ENCODE measurements around the gene GSX1. TPM values are rescaled to one million over a fixed set of nuclear protein-coding genes. Genes with fewer than 3 reads are reported as not detected.

The GSX1 gene
- total and polyA plus RNA-seq, 2 donors (not counting 1 experiment from before 2014, with no cell fraction given), result not detected

DNA sequence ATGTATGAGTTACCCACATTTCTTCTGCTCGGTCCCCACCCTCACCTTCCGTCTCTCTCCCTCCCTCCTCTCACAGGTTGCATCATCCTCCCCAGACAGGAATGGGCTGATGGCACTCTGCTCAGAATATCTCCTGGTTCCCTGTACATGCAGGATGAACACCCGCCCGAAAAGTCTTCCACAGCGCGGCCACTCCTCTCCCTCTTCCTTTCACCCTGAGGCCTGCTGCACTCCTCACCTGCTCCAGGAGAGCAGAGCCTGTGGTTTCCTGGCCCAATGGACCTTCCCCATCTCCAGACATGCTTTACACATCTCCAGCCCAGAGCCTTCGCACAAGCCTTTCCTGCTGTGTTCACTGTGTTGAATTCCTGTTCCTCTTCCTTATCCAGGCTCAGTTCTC is 40.9 kb downstream of the GSX1 start:
- no peaks in the 10 kb centered on the region for H3K4me1 ChIP-seq (ENCODE audit: control insufficient read depth, extremely low read depth, insufficient read depth, low read length)
- DNase-seq (ENCODE audit: low read depth in 2 of 2), result no peak
- H3K9me3 ChIP-seq (ENCODE audit: control insufficient read depth, insufficient read depth, low read depth, low read length), result no peaks in the 10 kb centered on the region
- no peak overlapping the region for H3K4me2 ChIP-seq (ENCODE audit: extremely low read depth, insufficient read depth, low read length)
- H3K27me3 ChIP-seq (ENCODE audit: control insufficient read depth, insufficient read depth, low read length), result no peaks in the 10 kb centered on the region
- no peaks in the 10 kb centered on the region for H3K79me2 ChIP-seq (ENCODE audit: control insufficient read depth, insufficient read depth, low read length)
- H4K20me1 ChIP-seq (ENCODE audit: control insufficient read depth, extremely low read depth, insufficient read depth, low read length), result no peaks in the 10 kb centered on the region
- TF ChIP-seq EZH2 (IDR thresholded peaks at IDR 0.05; ENCODE audit: low read length, missing control alignments), result no peak
- TF ChIP-seq, protein P1, sequence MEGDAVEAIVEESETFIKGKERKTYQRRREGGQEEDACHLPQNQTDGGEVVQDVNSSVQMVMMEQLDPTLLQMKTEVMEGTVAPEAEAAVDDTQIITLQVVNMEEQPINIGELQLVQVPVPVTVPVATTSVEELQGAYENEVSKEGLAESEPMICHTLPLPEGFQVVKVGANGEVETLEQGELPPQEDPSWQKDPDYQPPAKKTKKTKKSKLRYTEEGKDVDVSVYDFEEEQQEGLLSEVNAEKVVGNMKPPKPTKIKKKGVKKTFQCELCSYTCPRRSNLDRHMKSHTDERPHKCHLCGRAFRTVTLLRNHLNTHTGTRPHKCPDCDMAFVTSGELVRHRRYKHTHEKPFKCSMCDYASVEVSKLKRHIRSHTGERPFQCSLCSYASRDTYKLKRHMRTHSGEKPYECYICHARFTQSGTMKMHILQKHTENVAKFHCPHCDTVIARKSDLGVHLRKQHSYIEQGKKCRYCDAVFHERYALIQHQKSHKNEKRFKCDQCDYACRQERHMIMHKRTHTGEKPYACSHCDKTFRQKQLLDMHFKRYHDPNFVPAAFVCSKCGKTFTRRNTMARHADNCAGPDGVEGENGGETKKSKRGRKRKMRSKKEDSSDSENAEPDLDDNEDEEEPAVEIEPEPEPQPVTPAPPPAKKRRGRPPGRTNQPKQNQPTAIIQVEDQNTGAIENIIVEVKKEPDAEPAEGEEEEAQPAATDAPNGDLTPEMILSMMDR (conservative IDR thresholded peaks at IDR 0.05 in 1 of 2, IDR thresholded peaks at IDR 0.05 in 1 of 2; ENCODE audit: low read depth in 1 of 2, low read length in 2 of 2), result no peak
- no peak overlapping the region for H3K4me3 ChIP-seq (replicated peaks in 1 of 4; ENCODE audit: control extremely low read depth in 1 of 4, insufficient read depth in 1 of 4, low read depth in 3 of 4, low read length in 4 of 4)
- no peak overlapping the region for H3K9ac ChIP-seq (ENCODE audit: insufficient read depth, low read length)
- no peaks in the 10 kb centered on the region for H3K36me3 ChIP-seq (ENCODE audit: control insufficient read depth, insufficient read depth, low read length)
- H2AFZ ChIP-seq (ENCODE audit: low read length), result no peak overlapping the region
- H3K27ac ChIP-seq (ENCODE audit: insufficient read depth, low read length), result no peak overlapping the region

GRCh38 chr13:27834095-27834494 is 41.8 kb downstream of the GSX1 start:
- no peaks in the 10 kb centered on the region for H3K27me3 ChIP-seq (ENCODE audit: control insufficient read depth, insufficient read depth, low read length)
- no peak overlapping the region for H3K4me3 ChIP-seq (replicated peaks in 1 of 4; ENCODE audit: control extremely low read depth in 1 of 4, insufficient read depth in 1 of 4, low read depth in 3 of 4, low read length in 4 of 4)
- no peaks in the 10 kb centered on the region for H3K9me3 ChIP-seq (ENCODE audit: control insufficient read depth, insufficient read depth, low read depth, low read length)
- H3K36me3 ChIP-seq (ENCODE audit: control insufficient read depth, insufficient read depth, low read length), result no peaks in the 10 kb centered on the region
- H3K4me2 ChIP-seq (ENCODE audit: extremely low read depth, insufficient read depth, low read length), result no peak overlapping the region
- no peaks in the 10 kb centered on the region for H4K20me1 ChIP-seq (ENCODE audit: control insufficient read depth, extremely low read depth, insufficient read depth, low read length)
- no peak overlapping the region for H3K9ac ChIP-seq (ENCODE audit: insufficient read depth, low read length)
- DNase-seq (ENCODE audit: low read depth in 2 of 2), result no peak
- H3K4me1 ChIP-seq (ENCODE audit: control insufficient read depth, extremely low read depth, insufficient read depth, low read length), result no peaks in the 10 kb centered on the region
- H3K79me2 ChIP-seq (ENCODE audit: control insufficient read depth, insufficient read depth, low read length), result no peaks in the 10 kb centered on the region
- TF ChIP-seq, protein P1 (conservative IDR thresholded peaks at IDR 0.05 in 1 of 2, IDR thresholded peaks at IDR 0.05 in 1 of 2; ENCODE audit: low read depth in 1 of 2, low read length in 2 of 2), result no peak
- no peak for TF ChIP-seq EZH2 (IDR thresholded peaks at IDR 0.05; ENCODE audit: low read length, missing control alignments)
- no peak overlapping the region for H2AFZ ChIP-seq (ENCODE audit: low read length)
- no peak overlapping the region for H3K27ac ChIP-seq (ENCODE audit: insufficient read depth, low read length)

GRCh38 chr13:27835799-27836198 is 43.5 kb downstream of the GSX1 start:
- Histone ChIP-seq H3K36me3 (ENCODE audit: control insufficient read depth, insufficient read depth, low read length) (no peaks in the 10 kb centered on the region), H3K4me2 (ENCODE audit: extremely low read depth, insufficient read depth, low read length) (no peak overlapping the region), H3K9ac (ENCODE audit: insufficient read depth, low read length) (no peak overlapping the region), H4K20me1 (ENCODE audit: control insufficient read depth, extremely low read depth, insufficient read depth, low read length) (no peaks in the 10 kb centered on the region), H3K27me3 (ENCODE audit: control insufficient read depth, insufficient read depth, low read length) (no peaks in the 10 kb centered on the region), H2AFZ (ENCODE audit: low read length) (no peak overlapping the region), H3K27ac (ENCODE audit: insufficient read depth, low read length) (no peak overlapping the region), H3K4me3 (replicated peaks in 1 of 4; ENCODE audit: control extremely low read depth in 1 of 4, insufficient read depth in 1 of 4, low read depth in 3 of 4, low read length in 4 of 4) (no peak overlapping the region), H3K4me1 (ENCODE audit: control insufficient read depth, extremely low read depth, insufficient read depth, low read length) (no peaks in the 10 kb centered on the region), H3K9me3 (ENCODE audit: control insufficient read depth, insufficient read depth, low read depth, low read length) (no peaks in the 10 kb centered on the region), H3K79me2 (ENCODE audit: control insufficient read depth, insufficient read depth, low read length) (no peaks in the 10 kb centered on the region)
- DNase-seq (ENCODE audit: low read depth in 2 of 2), result no peak
- TF ChIP-seq, protein P1 (conservative IDR thresholded peaks at IDR 0.05 in 1 of 2, IDR thresholded peaks at IDR 0.05 in 1 of 2; ENCODE audit: low read depth in 1 of 2, low read length in 2 of 2), result no peak
- no peak for TF ChIP-seq EZH2 (IDR thresholded peaks at IDR 0.05; ENCODE audit: low read length, missing control alignments)
